ENCODE measurements around the gene SEMA3E.

SEMA3E gene

DNA sequence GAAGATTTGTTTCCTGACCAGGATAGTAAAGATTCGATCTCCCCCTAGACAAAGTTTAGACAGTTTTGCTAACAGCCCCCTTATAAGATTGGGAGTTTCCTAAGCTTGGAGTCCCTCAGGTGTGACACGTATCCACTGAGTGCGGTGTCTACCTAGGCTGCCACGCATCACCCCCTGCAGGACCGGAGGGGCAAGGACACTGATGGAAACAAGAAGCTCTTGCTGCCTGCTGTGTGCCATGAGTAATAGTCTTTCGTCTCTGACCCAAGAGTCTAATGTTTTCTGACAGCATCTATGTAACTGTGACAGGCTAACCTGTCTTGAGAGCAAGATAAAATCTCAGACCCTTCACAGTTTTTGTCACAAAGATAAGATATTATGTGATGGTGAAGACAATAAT lies 173.5 kb downstream of the SEMA3E start:
- no peaks in the 10 kb centered on the region for H3K36me3 ChIP-seq (ENCODE audit: low read length)
- no peaks in the 10 kb centered on the region for H4K20me1 ChIP-seq (ENCODE audit: low read depth, low read length)
- TF ChIP-seq, protein P1, sequence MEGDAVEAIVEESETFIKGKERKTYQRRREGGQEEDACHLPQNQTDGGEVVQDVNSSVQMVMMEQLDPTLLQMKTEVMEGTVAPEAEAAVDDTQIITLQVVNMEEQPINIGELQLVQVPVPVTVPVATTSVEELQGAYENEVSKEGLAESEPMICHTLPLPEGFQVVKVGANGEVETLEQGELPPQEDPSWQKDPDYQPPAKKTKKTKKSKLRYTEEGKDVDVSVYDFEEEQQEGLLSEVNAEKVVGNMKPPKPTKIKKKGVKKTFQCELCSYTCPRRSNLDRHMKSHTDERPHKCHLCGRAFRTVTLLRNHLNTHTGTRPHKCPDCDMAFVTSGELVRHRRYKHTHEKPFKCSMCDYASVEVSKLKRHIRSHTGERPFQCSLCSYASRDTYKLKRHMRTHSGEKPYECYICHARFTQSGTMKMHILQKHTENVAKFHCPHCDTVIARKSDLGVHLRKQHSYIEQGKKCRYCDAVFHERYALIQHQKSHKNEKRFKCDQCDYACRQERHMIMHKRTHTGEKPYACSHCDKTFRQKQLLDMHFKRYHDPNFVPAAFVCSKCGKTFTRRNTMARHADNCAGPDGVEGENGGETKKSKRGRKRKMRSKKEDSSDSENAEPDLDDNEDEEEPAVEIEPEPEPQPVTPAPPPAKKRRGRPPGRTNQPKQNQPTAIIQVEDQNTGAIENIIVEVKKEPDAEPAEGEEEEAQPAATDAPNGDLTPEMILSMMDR (IDR thresholded peaks at IDR 0.05; ENCODE audit: insufficient read depth, low read length, poor library complexity, severe bottlenecking) = no peak
- TF ChIP-seq EZH2phosphoT487 (conservative IDR thresholded peaks at IDR 0.05; ENCODE audit: low read length) = no peak
- no peak overlapping the region for H3K4me2 ChIP-seq (ENCODE audit: low read depth, low read length, poor library complexity, severe bottlenecking)
- no peak overlapping the region for H3K27ac ChIP-seq (ENCODE audit: low read depth, low read length)
- H3F3A ChIP-seq (ENCODE audit: insufficient read depth) = no peaks in the 10 kb centered on the region
- H3K9ac ChIP-seq (ENCODE audit: low read length) = no peak overlapping the region
- no peak overlapping the region for H3K4me3 ChIP-seq (ENCODE audit: insufficient read depth, low read length, poor library complexity, severe bottlenecking)
- H3K79me2 ChIP-seq (ENCODE audit: insufficient read depth, low read length) = no peaks in the 10 kb centered on the region
- H3K9me3 ChIP-seq (ENCODE audit: insufficient read depth, low read length) = no peaks in the 10 kb centered on the region
- 0 out of 2 replicates have a peak, but pooled peaks cover 3% of the 10 kb centered on the region for H3K27me3 ChIP-seq (ENCODE audit: low read length)
- no peak overlapping the region for H2AFZ ChIP-seq (ENCODE audit: low read depth, low read length, severe bottlenecking)
- no peaks in the 10 kb centered on the region for H3K9me2 ChIP-seq (replicated peaks; ENCODE audit: insufficient read depth, low read length)

DNA sequence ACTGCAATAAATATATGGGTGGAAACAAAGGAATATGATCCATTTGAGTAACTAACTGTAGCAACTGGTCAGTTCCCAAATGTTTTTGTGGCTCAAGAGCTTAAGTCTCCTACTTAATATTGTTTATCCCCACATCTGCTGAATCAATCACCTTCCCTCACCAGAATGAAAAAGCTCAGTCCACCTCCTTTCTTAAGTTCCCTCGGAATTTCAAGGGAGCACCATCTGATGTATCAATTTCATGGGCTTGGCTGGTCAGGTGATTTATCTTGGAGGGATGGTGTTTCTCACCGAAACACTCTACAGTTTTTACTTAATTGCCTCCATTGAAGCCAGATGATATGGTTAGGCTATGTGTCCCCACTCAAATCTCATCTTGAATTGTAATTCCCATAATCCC lies 176.6 kb downstream of the SEMA3E start:
- Histone ChIP-seq H4K20me1 (ENCODE audit: low read depth, low read length) (no peaks in the 10 kb centered on the region), H3K27ac (ENCODE audit: low read depth, low read length) (no peak overlapping the region), H3K9me3 (ENCODE audit: insufficient read depth, low read length) (no peaks in the 10 kb centered on the region), H3K9me2 (replicated peaks; ENCODE audit: insufficient read depth, low read length) (no peaks in the 10 kb centered on the region), H3K4me3 (ENCODE audit: insufficient read depth, low read length, poor library complexity, severe bottlenecking) (no peak overlapping the region), H3K27me3 (ENCODE audit: low read length) (0 out of 2 replicates have a peak, but pooled peaks cover 3% of the 10 kb centered on the region), H3K36me3 (ENCODE audit: low read length) (no peaks in the 10 kb centered on the region), H3K4me2 (ENCODE audit: low read depth, low read length, poor library complexity, severe bottlenecking) (no peak overlapping the region), H2AFZ (ENCODE audit: low read depth, low read length, severe bottlenecking) (no peak overlapping the region), H3K9ac (ENCODE audit: low read length) (no peak overlapping the region), H3K79me2 (ENCODE audit: insufficient read depth, low read length) (no peaks in the 10 kb centered on the region), H3F3A (ENCODE audit: insufficient read depth) (no peaks in the 10 kb centered on the region)
- TF ChIP-seq, protein P1 (IDR thresholded peaks at IDR 0.05; ENCODE audit: insufficient read depth, low read length, poor library complexity, severe bottlenecking) = no peak
- no peak for TF ChIP-seq EZH2phosphoT487 (conservative IDR thresholded peaks at IDR 0.05; ENCODE audit: low read length)

DNA sequence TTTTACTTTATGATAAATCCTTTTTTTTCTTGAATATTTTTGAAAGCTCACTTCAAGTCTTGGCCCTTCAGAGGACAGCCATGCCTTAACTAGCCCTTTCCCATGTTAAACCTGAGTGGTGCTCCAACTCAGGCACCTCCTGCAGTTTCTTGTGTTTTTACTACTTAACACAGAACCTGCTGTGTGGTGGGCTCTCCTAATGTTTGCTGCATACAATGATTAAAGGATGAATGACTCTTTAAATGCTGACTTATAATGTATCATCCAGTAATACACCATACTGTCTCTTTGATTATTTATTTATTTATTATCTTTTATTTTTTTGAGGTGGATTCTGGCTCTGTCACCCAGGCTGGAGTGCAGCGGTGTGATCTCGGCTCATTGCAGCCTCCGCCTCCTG lies 179.4 kb downstream of the SEMA3E start:
- Histone ChIP-seq H3K36me3 (ENCODE audit: low read length) (no peaks in the 10 kb centered on the region), H3K27ac (ENCODE audit: low read depth, low read length) (no peak overlapping the region), H3K9ac (ENCODE audit: low read length) (no peak overlapping the region), H3F3A (ENCODE audit: insufficient read depth) (no peaks in the 10 kb centered on the region), H3K79me2 (ENCODE audit: insufficient read depth, low read length) (no peaks in the 10 kb centered on the region), H3K9me3 (ENCODE audit: insufficient read depth, low read length) (no peaks in the 10 kb centered on the region), H3K27me3 (ENCODE audit: low read length) (peaks cover 5% of the 10 kb centered on the region; the same call in 1 of the 2 replicates), H4K20me1 (ENCODE audit: low read depth, low read length) (no peaks in the 10 kb centered on the region), H3K4me2 (ENCODE audit: low read depth, low read length, poor library complexity, severe bottlenecking) (no peak overlapping the region), H3K4me3 (ENCODE audit: insufficient read depth, low read length, poor library complexity, severe bottlenecking) (no peak overlapping the region), H3K9me2 (replicated peaks; ENCODE audit: insufficient read depth, low read length) (no peaks in the 10 kb centered on the region), H2AFZ (ENCODE audit: low read depth, low read length, severe bottlenecking) (no peak overlapping the region)
- TF ChIP-seq, protein P1 (IDR thresholded peaks at IDR 0.05; ENCODE audit: insufficient read depth, low read length, poor library complexity, severe bottlenecking) = no peak
- TF ChIP-seq EZH2phosphoT487 (conservative IDR thresholded peaks at IDR 0.05; ENCODE audit: low read length) = no peak
